Stimulated activated CD4-positive, alpha-beta T cell treated with anti-CD3 and anti-CD28 coated beads, Interleukin-2, amount 100 ng/mL, for 24 hours (primary cell): ENCODE measurements around the gene TMEM52B.
"Not testable (repeated sequence)": the region's sequence is repeated elsewhere in the genome, so short reads cannot be mapped to it uniquely, and the experiment has no call there.

Experiments used
- DNase-seq, 2 donors: peaks; one replicate each; pipeline ENCODE4 v3.0.0-alpha.2; 2020

Gene TMEM52B

DNA sequence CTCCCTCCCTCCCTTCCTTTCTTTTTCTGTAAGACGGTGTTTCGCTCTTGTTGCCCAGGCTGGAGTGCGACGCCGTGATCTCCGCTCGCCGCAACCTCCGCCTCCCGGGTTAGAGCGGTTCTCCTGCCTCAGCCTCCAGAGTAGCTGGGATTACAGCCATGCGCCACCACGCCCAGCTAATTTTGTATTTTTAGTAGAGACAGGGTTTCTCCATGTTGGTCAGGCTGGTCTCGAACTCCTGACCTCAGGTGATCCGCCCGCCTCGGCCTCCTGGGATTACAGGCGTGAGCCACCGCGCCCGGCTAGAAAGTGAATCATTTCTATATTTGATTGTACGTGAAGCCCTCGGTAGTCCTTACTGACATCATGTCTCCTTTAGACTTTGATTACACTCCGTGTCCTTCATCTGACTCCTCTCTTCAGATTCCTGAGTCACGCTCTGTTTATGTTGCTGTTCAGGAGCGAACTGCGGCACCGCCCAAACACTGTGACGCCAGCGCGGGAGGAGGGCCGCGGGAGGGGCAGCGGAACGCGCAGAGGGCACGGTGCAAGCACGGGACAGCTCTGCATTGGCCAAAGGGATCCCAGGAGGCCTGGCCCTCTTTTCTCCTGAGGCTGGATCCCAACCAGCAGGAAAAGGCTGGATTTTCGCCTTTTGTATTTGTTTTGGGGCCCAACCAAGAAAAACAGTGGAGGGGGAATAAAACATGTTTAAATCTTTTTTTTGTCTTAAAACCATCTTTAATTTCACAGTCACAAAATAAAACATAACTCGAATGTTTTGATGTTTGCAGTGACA, 33.3 kb downstream of the TMEM52B start:
- DNase-seq, result peak; percentile 86

DNA sequence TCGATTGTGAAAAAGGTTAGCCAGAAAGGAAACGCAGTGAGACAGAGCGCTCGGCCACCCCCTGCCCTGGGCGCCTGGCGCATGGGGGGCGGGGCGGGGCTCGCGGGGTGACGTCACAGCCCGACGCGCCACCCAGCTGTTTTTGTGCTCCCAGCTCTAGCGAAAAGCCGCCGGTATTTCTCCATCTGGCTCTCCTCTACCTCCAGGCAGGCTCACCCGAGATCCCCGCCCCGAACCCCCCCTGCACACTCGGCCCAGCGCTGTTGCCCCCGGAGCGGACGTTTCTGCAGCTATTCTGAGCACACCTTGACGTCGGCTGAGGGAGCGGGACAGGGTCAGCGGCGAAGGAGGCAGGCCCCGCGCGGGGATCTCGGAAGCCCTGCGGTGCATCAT, 33.9 kb downstream of the TMEM52B start, which contains the start of gene GABARAPL1:
Gene GABARAPL1 (plus strand): TSS at position 139 of the 393 bp plus-strand sequence. CDS start 253 bp downstream, at position 392.
- peak; percentile 75 to 79 for DNase-seq

DNA sequence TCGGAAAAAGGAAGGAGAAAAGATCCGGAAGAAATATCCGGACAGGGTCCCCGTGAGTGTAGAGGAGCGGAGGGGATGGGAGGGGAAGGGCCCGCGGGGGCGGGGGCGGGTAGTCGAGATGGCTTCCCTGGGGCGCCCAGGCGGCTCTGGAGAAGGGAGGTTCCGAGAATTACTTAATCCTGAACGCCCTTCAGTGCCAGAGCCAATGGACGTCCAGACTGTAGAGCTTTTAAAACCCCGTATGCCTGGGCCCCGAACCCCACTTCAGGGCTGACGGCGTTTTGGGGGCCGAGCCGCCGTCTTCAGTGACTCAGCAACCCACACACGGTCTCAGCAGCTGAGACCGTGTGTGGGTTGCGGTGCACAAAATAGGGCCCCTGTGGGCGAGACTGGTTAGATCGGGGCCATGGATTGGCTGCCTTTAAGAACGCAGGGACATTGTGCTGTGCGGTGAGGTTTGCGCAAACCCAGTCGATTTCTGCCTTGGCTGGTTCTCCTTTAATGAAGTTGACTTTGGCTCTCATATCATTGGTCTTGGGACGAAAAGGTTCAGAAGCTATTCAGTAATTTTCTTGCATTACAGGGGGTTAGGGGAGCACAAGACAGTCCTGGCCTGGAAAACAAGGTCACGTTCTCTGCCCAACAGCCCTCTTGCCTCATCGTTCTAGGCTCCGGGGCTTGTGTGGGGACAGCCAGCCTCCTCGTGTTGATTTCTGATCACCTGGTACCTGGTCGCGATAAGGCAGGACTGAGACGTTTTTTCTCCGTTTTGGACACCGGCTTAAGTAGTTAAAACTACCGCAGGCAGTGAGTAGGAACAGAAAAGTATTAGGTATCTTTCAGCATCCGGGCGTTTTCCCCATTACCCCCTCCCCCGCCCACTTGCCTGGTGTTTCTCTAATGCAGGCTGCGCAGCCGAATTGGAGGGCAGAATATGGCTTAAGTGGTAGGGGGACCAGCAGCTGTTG, 34.6 kb downstream of the TMEM52B start:
- DNase-seq, result peak; percentile 70 to 81

DNA sequence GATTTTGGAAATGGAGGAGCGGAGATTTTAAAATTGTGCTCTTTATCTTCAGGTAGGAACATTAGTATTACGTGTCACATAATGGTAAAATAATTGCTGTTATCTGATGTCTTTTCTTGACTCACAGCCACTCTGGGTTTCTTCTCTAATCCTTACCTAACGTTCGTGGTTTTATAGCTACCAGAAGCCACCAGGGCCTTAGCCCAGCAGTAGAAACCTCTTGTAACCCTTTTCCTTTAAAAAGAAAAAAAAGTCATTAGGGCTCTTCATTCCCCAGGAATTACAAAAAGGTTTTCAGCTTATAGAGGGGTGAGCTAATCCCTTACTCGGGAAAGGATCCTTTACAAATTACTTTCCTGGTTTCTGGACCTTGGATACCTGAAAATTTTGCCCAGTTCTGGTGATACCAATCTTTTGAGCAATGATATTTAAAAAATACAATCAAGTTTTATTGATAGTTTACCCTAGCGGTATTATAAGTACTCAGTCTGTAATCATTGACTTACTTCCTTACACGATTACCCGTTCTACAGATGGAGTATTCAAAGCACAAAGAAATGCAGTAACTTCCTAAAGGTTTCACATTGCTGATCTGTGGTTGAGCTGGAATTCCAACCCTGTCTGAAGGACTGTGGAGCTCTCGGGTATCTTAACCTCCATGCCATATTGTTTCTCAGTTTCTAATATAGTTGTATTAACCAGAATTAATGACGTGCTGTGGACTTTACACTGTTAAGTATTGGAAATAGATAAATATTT, 35.5 kb downstream of the TMEM52B start:
- DNase-seq, result no peak

DNA sequence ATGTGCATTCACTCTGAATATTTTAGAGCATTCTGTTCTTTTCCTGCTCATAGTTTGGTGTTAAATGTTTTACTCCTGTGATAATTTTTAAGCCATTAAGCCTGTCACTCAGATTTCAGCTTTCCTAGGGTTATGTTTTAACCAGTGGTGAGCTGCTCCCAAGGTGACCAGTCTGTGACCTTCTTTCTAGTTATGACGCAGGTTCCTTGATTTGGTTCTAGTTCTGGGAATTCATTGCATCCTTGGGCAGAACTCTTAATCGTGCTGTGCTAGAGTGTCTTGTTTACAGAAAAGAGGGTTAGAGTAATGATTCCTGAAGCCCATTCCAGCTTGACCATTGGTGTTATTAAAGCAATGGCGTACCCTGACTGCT, 36.0 kb downstream of the TMEM52B start:
- DNase-seq, result no peak

DNA sequence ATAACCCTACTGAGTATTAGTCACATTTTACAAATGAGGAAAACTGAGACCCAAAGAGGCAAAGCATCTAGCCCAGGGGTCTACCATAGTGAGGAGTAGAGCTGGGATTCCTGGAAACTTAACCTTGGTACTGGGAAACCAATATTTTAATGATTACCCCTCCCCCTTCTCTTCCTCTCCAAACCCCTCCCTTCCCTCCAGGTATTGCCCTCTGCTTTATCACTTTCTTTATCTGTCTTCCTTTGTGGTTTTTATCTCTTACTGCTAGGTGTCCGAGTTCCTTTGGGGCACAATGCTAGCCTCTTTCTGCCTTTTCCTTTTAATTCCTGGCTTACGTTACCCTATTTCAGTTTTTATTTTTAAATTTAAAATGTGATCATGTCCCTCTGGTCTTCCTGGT, 36.6 kb downstream of the TMEM52B start:
- no peak for DNase-seq

DNA sequence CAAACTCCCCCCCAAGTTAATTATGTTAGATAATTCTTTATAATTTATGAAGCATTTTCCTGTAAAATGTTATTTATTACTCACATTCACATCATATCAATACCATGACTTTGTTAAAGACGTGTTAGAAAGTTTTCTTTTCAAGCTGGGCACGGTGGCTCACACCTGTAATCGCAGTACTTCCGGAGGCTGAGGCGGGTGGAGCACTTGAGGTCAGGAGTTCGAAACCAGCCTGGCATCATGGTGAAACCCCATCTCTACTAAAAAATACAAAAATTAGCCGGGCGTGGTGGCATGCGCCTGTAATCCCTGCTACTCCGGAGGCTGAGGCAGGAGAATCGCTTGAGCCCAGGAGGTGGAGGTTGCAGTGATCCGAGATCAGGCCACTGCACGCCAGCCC, 37.1 kb downstream of the TMEM52B start:
- not testable (repeated sequence) for DNase-seq

DNA sequence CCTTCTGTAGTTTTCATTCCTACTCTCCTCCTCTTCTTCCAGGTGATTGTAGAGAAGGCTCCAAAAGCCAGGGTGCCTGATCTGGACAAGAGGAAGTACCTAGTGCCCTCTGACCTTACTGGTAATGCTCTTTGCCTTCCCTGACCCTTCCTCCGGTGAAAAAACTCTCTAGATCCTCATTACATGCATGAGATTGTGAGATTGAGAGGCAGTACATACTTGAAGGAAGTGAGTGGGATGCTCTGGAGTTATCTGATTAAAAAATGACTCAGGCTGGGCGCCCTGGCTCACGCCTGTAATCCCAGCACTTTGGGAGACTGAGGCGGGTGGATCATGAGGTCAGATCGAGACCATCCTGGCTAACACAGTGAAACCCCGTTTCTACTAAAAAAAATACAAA, 39.2 kb downstream of the TMEM52B start:
- no peak for DNase-seq

DNA sequence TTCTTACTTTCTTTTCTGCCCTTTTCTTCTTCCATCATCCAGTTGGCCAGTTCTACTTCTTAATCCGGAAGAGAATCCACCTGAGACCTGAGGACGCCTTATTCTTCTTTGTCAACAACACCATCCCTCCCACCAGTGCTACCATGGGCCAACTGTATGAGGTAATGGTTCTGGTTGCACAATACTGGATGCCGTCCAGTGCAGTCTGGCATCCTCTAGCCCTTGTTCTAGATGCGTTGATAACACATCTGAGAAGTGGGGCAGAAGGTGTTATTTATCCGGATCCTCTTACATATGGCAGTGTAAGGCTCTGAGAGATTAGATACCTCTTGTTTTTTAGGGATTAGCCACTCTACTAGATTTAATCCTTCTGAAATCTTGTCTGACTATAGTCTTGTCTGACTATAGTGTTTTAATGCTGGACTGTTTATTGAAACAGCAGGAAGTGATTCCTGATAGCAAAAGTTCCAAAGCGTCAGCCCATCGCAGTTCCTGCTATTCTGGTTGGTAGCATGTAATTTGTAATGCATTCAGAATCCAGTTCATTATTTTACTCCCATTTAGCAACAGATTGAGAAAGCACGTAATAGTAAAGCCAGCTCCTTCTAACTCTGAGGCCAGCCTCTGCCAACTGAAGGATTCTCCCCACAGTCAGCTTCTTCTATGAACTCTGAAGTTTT, 41.7 kb downstream of the TMEM52B start:
- DNase-seq, result no peak

DNA sequence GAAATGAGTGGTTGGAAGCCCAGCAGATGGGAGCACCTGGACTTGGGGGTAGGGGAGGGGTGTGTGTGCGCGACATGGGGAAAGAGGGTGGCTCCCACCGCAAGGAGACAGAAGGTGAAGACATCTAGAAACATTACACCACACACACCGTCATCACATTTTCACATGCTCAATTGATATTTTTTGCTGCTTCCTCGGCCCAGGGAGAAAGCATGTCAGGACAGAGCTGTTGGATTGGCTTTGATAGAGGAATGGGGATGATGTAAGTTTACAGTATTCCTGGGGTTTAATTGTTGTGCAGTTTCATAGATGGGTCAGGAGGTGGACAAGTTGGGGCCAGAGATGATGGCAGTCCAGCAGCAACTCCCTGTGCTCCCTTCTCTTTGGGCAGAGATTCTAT, 43.0 kb downstream of the TMEM52B start:
- DNase-seq, result no peak

DNA sequence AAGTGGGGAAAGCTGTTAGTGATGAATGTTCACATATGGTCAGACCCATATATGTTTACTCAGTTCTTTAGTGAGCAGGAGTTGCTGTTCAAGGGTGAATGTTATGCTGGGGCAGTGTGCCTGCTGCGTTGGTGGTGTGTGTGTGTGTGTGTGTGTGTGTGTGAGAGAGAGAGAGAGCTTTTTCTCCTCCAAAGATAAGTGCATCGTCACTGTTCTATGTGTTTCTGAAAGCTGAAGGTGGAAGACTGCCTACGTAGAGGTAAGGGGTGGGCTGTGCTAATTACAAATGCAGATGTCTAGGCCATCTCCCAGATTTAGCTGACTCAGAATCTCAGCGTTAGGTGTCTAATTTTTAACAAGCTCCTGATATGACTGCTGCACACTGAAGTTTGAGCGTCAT, 44.4 kb downstream of the TMEM52B start:
- no peak for DNase-seq

DNA sequence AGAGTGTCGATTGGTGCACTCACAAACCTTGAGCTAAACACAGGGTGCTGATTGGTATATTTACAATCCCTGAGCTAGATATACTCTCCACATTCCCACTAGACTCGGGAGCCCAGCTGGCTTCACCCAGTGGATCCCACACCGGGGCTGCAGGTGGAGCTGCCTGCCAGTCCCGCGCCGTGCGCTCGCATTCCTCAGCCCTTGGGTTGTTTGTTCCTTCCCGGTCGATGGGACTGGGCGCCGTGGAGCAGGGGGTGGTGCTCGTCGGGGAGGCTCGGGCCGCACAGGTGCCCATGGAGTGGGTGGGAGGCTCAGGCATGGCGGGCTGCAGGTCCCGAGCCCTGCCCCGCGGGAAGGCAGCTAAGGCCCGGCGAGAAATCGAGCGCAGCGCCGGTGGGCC, 46.6 kb downstream of the TMEM52B start:
- DNase-seq, result not testable (repeated sequence)

DNA sequence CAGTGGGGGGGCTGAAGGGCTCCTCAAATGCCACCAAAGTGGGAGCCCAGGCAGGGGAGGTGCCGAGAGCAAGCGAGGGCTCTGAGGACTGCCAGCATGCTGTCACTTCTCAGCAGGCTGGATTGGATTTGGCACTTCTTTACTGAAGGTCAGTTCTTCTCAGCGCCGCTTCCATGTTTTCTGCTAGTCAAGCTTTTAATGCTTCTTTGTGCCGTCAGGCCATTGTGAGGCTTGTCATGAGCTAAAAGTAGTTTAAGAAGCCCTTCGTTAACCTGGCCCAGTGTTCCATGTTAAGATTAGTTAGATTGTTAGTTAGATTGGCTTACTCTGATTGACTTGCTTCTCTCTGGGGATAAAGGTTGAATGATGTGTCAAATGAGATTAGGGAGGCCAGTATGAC, 47.3 kb downstream of the TMEM52B start:
- no peak for DNase-seq

DNA sequence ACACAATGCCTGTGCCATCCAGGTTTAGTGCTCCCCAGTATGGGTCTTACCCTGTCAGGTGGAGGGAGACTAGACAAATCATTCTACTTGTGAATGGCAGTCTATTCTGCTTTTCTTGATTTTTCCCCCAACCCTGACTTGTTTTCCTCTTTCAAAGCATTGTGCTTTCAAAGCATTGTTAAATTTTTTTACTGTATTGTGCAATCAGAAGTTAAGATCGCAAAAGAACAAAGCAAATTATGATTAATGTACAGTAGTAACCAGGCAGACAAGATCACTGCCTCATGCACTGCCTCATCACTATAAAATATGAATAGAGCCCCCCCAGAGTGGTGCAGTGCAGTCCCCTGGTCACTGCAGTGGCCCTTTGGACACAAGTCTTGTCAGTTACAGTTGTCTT, 47.9 kb downstream of the TMEM52B start:
- no peak for DNase-seq

DNA sequence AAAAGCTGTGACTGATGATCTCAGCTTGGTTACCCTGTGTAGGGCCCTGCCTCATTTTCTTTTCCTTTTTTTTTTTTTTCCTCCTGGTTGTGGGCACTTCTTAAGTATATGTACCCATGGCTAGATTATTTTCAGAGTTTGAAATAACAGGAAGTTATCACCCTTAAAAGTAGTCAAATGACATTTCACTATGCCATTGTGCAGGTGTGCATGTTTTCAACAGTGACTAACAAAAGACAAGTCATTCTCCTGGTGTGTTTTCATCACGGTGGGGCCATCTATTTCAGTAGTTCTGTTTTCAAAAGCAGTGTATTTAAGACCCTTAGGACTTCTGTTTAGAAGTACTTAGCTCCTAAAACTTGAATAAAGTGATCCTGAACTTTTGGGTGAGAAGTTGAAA, 48.8 kb downstream of the TMEM52B start:
- no peak for DNase-seq

DNA sequence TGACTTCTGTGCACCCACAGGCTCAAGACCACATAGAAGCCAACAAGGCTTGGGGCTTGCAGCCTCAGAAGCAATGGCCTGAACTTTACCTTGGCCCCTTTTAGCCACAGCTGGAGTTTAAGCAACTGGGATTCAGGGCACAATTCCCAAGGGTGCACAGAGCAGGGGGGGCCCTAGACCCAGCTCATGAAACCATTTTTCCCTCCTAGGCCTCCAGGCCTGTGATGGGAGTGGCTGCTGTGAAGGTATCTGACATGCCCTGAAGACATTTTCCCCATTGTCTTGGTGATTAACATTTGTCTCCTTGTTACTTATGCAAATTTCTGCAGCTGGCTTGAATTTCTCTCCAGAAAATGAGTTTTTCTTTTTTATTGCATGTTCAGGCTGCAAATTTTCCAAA, 55.7 kb downstream of the TMEM52B start:
- no peak for DNase-seq

DNA sequence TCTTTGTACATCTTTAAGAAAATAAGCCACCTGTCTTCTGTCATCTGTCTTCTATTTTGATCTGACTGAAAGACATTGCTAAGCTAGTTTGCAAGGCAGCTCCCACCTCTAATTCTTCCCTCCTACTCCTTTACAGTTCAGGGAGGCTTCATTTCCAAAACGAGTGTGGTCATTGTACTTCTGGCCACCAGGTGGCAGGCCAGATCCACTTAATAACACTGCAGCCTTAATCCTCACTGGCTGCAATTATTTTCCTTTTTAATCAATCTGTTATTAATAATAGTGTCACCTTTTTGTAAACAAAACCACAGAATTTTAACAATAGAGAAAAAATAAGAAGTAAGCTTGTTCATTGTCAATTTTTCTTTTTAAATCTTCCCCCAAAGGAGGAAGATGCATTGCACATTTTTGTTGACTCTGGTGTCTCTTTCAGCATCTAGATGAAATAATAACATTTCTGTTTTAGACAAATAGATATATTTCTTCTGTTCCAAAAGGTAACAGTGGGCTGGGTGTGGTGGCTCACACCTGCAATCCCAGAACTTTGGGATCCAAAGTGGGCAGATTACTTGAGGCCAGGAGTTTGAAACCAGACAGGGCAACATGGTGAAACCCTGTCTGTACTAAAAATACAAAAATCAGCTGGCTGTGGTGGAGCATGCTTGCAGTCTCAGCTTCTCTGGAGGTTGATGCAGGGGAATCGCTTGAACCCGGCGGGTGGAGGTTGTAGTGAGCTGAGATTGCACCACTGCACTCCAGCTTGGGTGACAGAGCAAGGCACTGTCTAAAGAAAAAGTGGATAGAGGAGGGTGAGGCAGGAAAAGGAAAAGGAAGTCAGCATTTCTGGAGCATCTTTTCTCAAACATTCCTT, 57.2 kb downstream of the TMEM52B start:
- DNase-seq, result peak; percentile 44 to 46

DNA sequence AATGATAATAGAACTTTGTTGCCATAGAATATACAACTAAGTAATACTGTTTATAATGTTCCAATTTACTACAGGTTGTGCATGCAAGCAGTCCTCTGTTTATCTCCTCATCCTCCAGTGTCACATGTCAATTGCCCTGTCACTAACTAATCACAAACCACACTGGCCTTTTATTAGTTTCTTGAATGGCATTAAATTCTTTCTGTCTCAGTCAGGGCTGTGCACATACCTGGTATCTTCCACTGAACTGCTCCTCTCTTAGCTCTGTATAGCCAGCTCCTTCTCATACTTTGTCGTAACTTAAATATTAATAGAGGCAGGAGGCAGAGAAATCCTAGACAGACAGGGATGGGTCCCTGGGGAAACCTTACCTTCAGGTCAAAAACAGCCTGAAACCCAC, 57.9 kb downstream of the TMEM52B start:
- DNase-seq, result no peak

DNA sequence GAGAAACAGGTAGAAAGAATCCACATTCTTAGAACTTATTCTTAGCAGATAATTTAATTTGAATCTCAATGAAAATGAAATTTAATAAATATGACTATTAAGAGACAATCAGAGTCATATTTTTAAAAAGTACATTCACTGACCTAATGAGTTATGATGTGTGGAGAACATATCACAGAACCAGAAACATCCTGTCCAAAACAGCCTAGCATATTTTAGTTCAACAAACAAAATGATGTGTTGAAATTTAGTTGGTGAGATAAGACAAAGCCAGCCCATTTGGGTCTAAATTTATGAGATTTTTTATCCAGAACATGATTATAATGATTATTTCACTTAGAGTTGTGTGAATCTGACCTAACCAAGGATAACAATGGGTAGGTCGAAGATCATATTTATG, 59.7 kb downstream of the TMEM52B start:
- DNase-seq, result no peak

DNA sequence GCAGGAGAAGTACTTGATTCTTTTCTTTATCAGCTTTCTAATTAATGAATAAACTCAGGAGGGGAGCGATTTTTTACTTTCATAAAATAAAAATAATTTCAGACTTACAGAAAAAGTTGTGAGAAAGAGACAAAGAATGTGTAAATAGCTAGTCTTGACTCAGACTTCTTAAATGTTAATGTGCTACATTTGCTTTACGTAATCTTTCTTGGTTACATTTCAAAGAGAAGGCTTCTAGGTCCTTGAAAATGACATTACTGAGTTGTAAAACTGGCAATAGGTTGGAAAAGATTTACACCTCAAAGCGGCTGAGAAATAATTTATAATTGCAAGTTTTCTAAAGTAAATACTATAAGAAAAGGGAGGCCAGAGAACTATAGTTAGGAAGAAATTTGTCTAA, 62.5 kb downstream of the TMEM52B start:
- no peak for DNase-seq
